GM10266 (cell line): ENCODE measurements around the gene WWOX.

Experiments used
- DNase-seq: peaks from one replicate; pipeline ENCODE4 v3.0.0; 2012; ENCODE audit errors: extremely low spot score
- CTCF ChIP-seq: IDR thresholded peaks from 2 replicates; pipeline ENCODE4 v1.5.1; 2012; ENCODE audit warnings: mild to moderate bottlenecking, low read depth; ENCODE audit not compliant: control insufficient read depth, insufficient read depth; ENCODE audit errors: missing control alignments

Gene WWOX

GRCh38 chr16:78205506-78205905 lies 106.1 kb downstream of the WWOX start:
- TF ChIP-seq CTCF, result no peak
- DNase-seq, result no peak

GRCh38 chr16:78206623-78207223 lies 107.3 kb downstream of the WWOX start:
- TF ChIP-seq CTCF, result no peak

GRCh38 chr16:78209951-78210661 lies 110.7 kb downstream of the WWOX start:
- DNase-seq, result no peak
- no peak for TF ChIP-seq CTCF

More at GRCh38 chr16:78206623-78207223, 107.3 kb downstream of the WWOX start:
- DNase-seq, result no peak

GRCh38 chr16:78211020-78211599 lies 111.7 kb downstream of the WWOX start:
- TF ChIP-seq CTCF, result no peak
- no peak for DNase-seq

GRCh38 chr16:78211946-78212345 lies 112.5 kb downstream of the WWOX start:
- no peak for TF ChIP-seq CTCF
- DNase-seq, result no peak

- DNase-seq, result no peak
- TF ChIP-seq CTCF, result no peak
Observed at GRCh38 chr16:78212674-78213073, 113.2 kb downstream of the WWOX start.

GRCh38 chr16:78213751-78214150 lies 114.3 kb downstream of the WWOX start:
- DNase-seq, result no peak
- TF ChIP-seq CTCF, result no peak
